ENCODE data around the gene GALNT15. TPM values are rescaled to one million over a fixed set of nuclear protein-coding genes. Genes with fewer than 3 reads are reported as not detected.

The GALNT15 gene
- total RNA-seq, 2 experiments from 2014 or later, result not detected

- ChIA-PET CTCF (no interaction called here), POLR2A (no interaction called here)
- peaks cover 22% of the 10 kb centered on the region for H3K27me3 Mint-ChIP-seq
- no peak overlapping the region for H3K4me3 ChIP-seq (ENCODE audit: low read length)
- DNase-seq (no peak), ATAC-seq (ENCODE audit: poor library complexity) (no peak)
- TF ChIP-seq CTCF (IDR thresholded peaks at IDR 0.05), result no peak
- H3K9me3 Mint-ChIP-seq, result no peaks in the 10 kb centered on the region
- H3K9me3 ChIP-seq (ENCODE audit: control insufficient read depth in 1 of 2, insufficient read depth in 1 of 2, low read length in 2 of 2), result no peaks in the 10 kb centered on the region
- no peaks in the 10 kb centered on the region for H3K36me3 ChIP-seq (ENCODE audit: insufficient read depth, low read length)
- H3K4me1 Mint-ChIP-seq (ENCODE audit: low read depth), result no peaks in the 10 kb centered on the region
- intact Hi-C loops (cut with DNase I, micrococcal nuclease), result loop anchor here in 1 of 2 experiments (5.0 kb wide), 4 partner anchors 124 to 974 kb away; no protein-coding TSS in a partner anchor
- H3K27ac Mint-ChIP-seq, result no peak overlapping the region
- H3K4me1 ChIP-seq (ENCODE audit: insufficient read depth, low read length), result peaks cover 7% of the 10 kb centered on the region
- H3K4me3 Mint-ChIP-seq, result no peak overlapping the region
- no peaks in the 10 kb centered on the region for H3K36me3 Mint-ChIP-seq (ENCODE audit: low read depth)
- H3K27ac ChIP-seq (ENCODE audit: low read depth in 1 of 2, low read length in 2 of 2), result no peak overlapping the region
- H3K27me3 ChIP-seq (ENCODE audit: control insufficient read depth in 1 of 2, insufficient read depth in 2 of 2, low read length in 2 of 2), result peaks cover 0 to 2% of the 10 kb centered on the region in 2 experiments
Measured at GRCh38 chr3:16176391-16177030, 2.0 kb downstream of the GALNT15 start.

GRCh38 chr3:16177382-16177781, 2.9 kb downstream of the GALNT15 start:
- H3K4me1 Mint-ChIP-seq (ENCODE audit: low read depth), result no peaks in the 10 kb centered on the region
- intact Hi-C loops (cut with DNase I, micrococcal nuclease), result loop anchor here in 1 of 2 experiments (5.0 kb wide), 4 partner anchors 125 to 975 kb away; no protein-coding TSS in a partner anchor
- Histone ChIP-seq H3K27ac (ENCODE audit: low read depth in 1 of 2, low read length in 2 of 2) (no peak overlapping the region), H3K27me3 (ENCODE audit: control insufficient read depth in 1 of 2, insufficient read depth in 2 of 2, low read length in 2 of 2) (peaks cover 0 to 2% of the 10 kb centered on the region in 2 experiments), H3K4me1 (ENCODE audit: insufficient read depth, low read length) (peaks cover 7% of the 10 kb centered on the region), H3K9me3 (ENCODE audit: control insufficient read depth in 1 of 2, insufficient read depth in 1 of 2, low read length in 2 of 2) (no peaks in the 10 kb centered on the region), H3K36me3 (ENCODE audit: insufficient read depth, low read length) (no peaks in the 10 kb centered on the region), H3K4me3 (ENCODE audit: low read length) (no peak overlapping the region)
- POLR2A ChIA-PET, result no interaction called here
- no peaks in the 10 kb centered on the region for H3K36me3 Mint-ChIP-seq (ENCODE audit: low read depth)
- CTCF ChIA-PET, result no interaction called here
- DNase-seq (no peak), ATAC-seq (ENCODE audit: poor library complexity) (no peak)
- H3K9me3 Mint-ChIP-seq, result no peaks in the 10 kb centered on the region
- H3K27ac Mint-ChIP-seq, result no peak overlapping the region
- TF ChIP-seq CTCF (IDR thresholded peaks at IDR 0.05), result no peak
- H3K4me3 Mint-ChIP-seq, result no peak overlapping the region
- peaks cover 22% of the 10 kb centered on the region for H3K27me3 Mint-ChIP-seq

- intact Hi-C loops (cut with DNase I, micrococcal nuclease), result loop anchor here (2.0 to 5.0 kb wide), 5 partner anchors 126 to 976 kb away; no protein-coding TSS in a partner anchor
- TF ChIP-seq CTCF (IDR thresholded peaks at IDR 0.05), result peak; percentile 80
- no peak overlapping the region for H3K27ac Mint-ChIP-seq
- H3K36me3 ChIP-seq (ENCODE audit: insufficient read depth, low read length), result no peaks in the 10 kb centered on the region
- ATAC-seq (ENCODE audit: poor library complexity) (peak; percentile 68), DNase-seq (peak; percentile 24 to 75 (median 48))
- H3K27me3 ChIP-seq (ENCODE audit: control insufficient read depth in 1 of 2, insufficient read depth in 2 of 2, low read length in 2 of 2), result peaks cover 0 to 2% of the 10 kb centered on the region in 2 experiments
- H3K4me3 Mint-ChIP-seq, result no peak overlapping the region
- POLR2A ChIA-PET, result no interaction called here
- no peaks in the 10 kb centered on the region for H3K9me3 ChIP-seq (ENCODE audit: control insufficient read depth in 1 of 2, insufficient read depth in 1 of 2, low read length in 2 of 2)
- H3K36me3 Mint-ChIP-seq (ENCODE audit: low read depth), result no peaks in the 10 kb centered on the region
- CTCF ChIA-PET, result interaction anchor here (0.6 to 1.0 kb wide), 5 partner anchors 309 to 975 kb away, joined by 3 to 4 read pairs (median 3); no protein-coding TSS in a partner anchor
- H3K4me1 ChIP-seq (ENCODE audit: insufficient read depth, low read length), result peaks cover 7% of the 10 kb centered on the region
- H3K9me3 Mint-ChIP-seq, result no peaks in the 10 kb centered on the region
- no peak overlapping the region for H3K27ac ChIP-seq (ENCODE audit: low read depth in 1 of 2, low read length in 2 of 2)
- H3K4me1 Mint-ChIP-seq (ENCODE audit: low read depth), result no peaks in the 10 kb centered on the region
- peaks cover 22% of the 10 kb centered on the region for H3K27me3 Mint-ChIP-seq
- no peak overlapping the region for H3K4me3 ChIP-seq (ENCODE audit: low read length)
Measured at GRCh38 chr3:16177962-16178627, 3.6 kb downstream of the GALNT15 start.
